Small intestine (tissue), 7 donors: ENCODE measurements around the gene RDH5. TPM values are rescaled to one million over a fixed set of nuclear protein-coding genes. Genes with fewer than 3 reads are reported as not detected.

Experiments used
- DNase-seq, 2 donors: peaks; one replicate each; pipeline versions ENCODE4 v3.0.0 to v3.0.0-alpha.2; 2013
- FAIRE-seq: peaks from 2 replicates; lab custom pipeline; 2012; peaks lifted over from hg19 to GRCh38; lab: Jason Lieb, UNC
- H3K27ac ChIP-seq, 3 donors: one replicate each; pipeline ENCODE4 v1.5.1; 2013; ENCODE audit warnings: low read length in 2 of 3, mild to moderate bottlenecking in 2 of 3, control low read depth in 1 of 3, inconsistent platforms in 1 of 3, low read depth in 1 of 3, moderate library complexity in 1 of 3
- H3K27me3 ChIP-seq, 3 donors: one replicate each; pipeline ENCODE4 v1.6.1; 2013; ENCODE audit warnings: low read length in 3 of 3, inconsistent platforms in 1 of 3; ENCODE audit not compliant: control insufficient read depth in 3 of 3, insufficient read depth in 3 of 3
- H3K36me3 ChIP-seq, 3 donors: one replicate each; pipeline ENCODE4 v1.6.1; 2013; ENCODE audit warnings: low read length in 3 of 3, inconsistent platforms in 1 of 3, low read depth in 1 of 3, mild to moderate bottlenecking in 1 of 3, moderate library complexity in 1 of 3; ENCODE audit not compliant: control insufficient read depth in 3 of 3, insufficient read depth in 2 of 3
- H3K4me1 ChIP-seq, 3 donors: one replicate each; pipeline ENCODE4 v1.6.1; 2013; ENCODE audit warnings: low read length in 2 of 3, inconsistent platforms in 1 of 3, low read depth in 1 of 3, mild to moderate bottlenecking in 1 of 3, moderate library complexity in 1 of 3; ENCODE audit not compliant: control insufficient read depth in 3 of 3, insufficient read depth in 2 of 3
- H3K4me3 ChIP-seq, 3 donors: one replicate each; pipeline ENCODE4 v1.5.1; 2013; ENCODE audit warnings: low read length in 3 of 3, control low read depth in 1 of 3, inconsistent platforms in 1 of 3, low read depth in 1 of 3, mild to moderate bottlenecking in 1 of 3, moderate library complexity in 1 of 3
- H3K9me3 ChIP-seq, 2 donors: one replicate each; pipeline ENCODE4 v1.6.1; 2013; ENCODE audit warnings: low read depth in 1 of 2, low read length in 1 of 2; ENCODE audit not compliant: control insufficient read depth in 2 of 2, insufficient read depth in 1 of 2
- WGBS, 3 donors: extraction: QIAGEN DNeasy Blood & Tissue Kit; methylation state at CpG; one replicate each; pipeline ENCODE4 v1.1.7; 2013; 5-methylcytosine and 5-hydroxymethylcytosine counted together
- polyA plus RNA-seq, 4 donors: library from polyadenylated mRNA; stranded (reverse) in 3 of 4; unstranded in 1 of 4; fragments of 200-250 nt in 3 of 4; fragments of 120-200 nt in 1 of 4; gene quantifications; one replicate each; pipeline versions ENCODE4 v1.2.1 to v1.2.3, GENCODE V29; 2013
- donor health status: healthy with polysubstance abuse.
- donor health status: control.
- donor health status: control.
- donor health status: Bipolar disorder and iron deficiency.
- donor health status: healthy.

RDH5 gene
- polyA plus RNA-seq, 4 donors: 19.2 to 79.8 (median 56.5) TPM

DNA sequence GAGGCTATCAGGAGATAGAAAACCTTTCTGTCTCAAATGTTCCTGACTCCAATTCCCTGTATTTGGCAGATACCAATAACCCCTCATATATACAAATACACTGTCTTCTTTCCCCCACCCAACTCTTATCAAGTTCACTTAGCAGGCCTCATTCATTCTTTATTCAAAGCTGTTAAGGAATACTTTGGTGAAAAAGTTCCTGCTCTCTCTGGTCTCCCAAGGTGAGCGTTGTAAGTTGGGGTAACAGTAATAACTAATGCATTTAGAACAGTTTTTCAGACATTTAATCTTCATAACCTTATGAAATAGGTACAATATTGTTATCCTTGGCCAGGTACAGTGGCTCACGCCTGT lies 18.8 kb downstream of the RDH5 start:
- Histone ChIP-seq H3K9me3 (no peaks in the 10 kb centered on the region), H3K36me3 (no peaks in the 10 kb centered on the region), H3K27me3 (peaks cover 0 to 2% (median 0%) of the 10 kb centered on the region in 3 donors), H3K4me1 (peaks cover 0 to 35% (median 5%) of the 10 kb centered on the region in 3 donors), H3K27ac (no peak overlapping the region), H3K4me3 (no peak overlapping the region)
- no peak for DNase-seq
- FAIRE-seq: no peak
- WGBS, 3 donors: 59 to 73% (median 60%) methylated on average over 2 of the region's 2 CpGs

GRCh38 chr12:55741931-55742680 lies 21.9 kb downstream of the RDH5 start:
- Histone ChIP-seq H3K4me1 (peaks cover 0 to 44% (median 15%) of the 10 kb centered on the region in 3 donors), H3K27ac (peak overlapping the region in 2 of 3 donors; percentile 59 to 74), H3K36me3 (no peaks in the 10 kb centered on the region), H3K27me3 (peaks cover 0 to 8% (median 0%) of the 10 kb centered on the region in 3 donors), H3K9me3 (no peaks in the 10 kb centered on the region), H3K4me3 (peak overlapping the region in 1 of 3 donors; percentile 47)
- no peak for FAIRE-seq
- WGBS, 3 donors: 6 to 36% (median 23%) methylated on average over 3 of the region's 3 CpGs
- DNase-seq: no peak

DNA sequence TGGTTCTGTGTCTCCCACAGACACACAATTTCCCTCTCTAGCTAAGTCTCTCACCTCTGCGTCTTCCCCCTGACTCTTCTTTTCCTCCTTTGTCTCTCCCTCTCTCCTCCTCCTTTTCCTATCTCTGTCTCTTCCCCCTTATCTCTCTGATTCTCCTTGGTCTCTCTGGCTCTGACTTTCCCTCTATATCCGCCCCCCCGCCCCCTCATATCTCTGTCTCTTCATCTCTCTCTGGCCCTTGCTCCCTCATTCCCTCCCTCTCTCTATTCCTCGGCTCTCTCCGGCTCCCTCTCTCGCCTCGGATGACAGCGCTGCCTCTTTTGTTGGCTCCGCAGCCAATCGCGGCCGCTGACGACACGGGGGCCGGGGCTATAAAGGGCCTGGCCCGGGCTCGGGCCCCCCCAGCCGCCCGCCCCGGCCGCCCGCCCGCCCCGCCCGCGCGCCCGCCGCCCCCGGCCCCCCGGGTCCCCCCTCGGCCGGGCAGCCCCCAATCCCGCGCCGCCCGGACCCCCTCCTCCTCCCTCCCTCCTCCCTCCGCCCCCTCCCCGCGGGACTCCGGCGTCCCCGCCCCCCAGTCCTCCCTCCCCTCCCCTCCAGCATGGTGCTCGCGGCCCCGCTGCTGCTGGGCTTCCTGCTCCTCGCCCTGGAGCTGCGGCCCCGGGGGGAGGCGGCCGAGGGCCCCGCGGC lies 22.7 kb downstream of the RDH5 start, which contains the start of gene GDF11:
TSS of gene GDF11 (plus strand) at position 404 of the 687 bp plus-strand sequence. CDS start at position 599, 195 bp downstream.
- peaks cover 0 to 8% (median 0%) of the 10 kb centered on the region in 3 donors for H3K27me3 ChIP-seq
- FAIRE-seq (no peak), DNase-seq (peak; percentile 52 to 76)
- H3K4me3 ChIP-seq: peak within 1 kb of the TSS; percentile 52 to 73 (median 59)
- H3K27ac ChIP-seq: peak within 1 kb of the TSS in 2 of 3 donors; percentile 59 to 74
- H3K36me3 ChIP-seq: no peaks in the 10 kb centered on the region
- H3K9me3 ChIP-seq: no peaks in the 10 kb centered on the region
- H3K4me1 ChIP-seq: peaks cover 0 to 36% (median 13%) of the 10 kb centered on the region in 3 donors
- WGBS, 3 donors: 0 to 1% (median 0%) methylated on average over 16 to 39 of the region's 53 CpGs

- 1% methylated on average over 57 to 73 of the region's 73 CpGs for WGBS, 3 donors
- DNase-seq: peak; percentile 66 to 76
- H3K4me3 ChIP-seq: peak overlapping the region; percentile 52 to 73 (median 59)
These were observed 23.5 kb downstream of the RDH5 start for GRCh38 chr12:55743406-55744339.

GRCh38 chr12:55744340-55745030 lies 24.3 kb downstream of the RDH5 start:
- FAIRE-seq: no peak

More at GRCh38 chr12:55743406-55744339, 23.5 kb downstream of the RDH5 start:
- Histone ChIP-seq H3K27me3 (peaks cover 0 to 8% (median 0%) of the 10 kb centered on the region in 3 donors), H3K4me1 (peaks cover 0 to 32% (median 10%) of the 10 kb centered on the region in 3 donors), H3K9me3 (no peaks in the 10 kb centered on the region), H3K27ac (peak overlapping the region in 2 of 3 donors; percentile 38 to 52), H3K36me3 (peaks cover 0 to 3% (median 1%) of the 10 kb centered on the region in 3 donors)
- no peak for FAIRE-seq

DNA sequence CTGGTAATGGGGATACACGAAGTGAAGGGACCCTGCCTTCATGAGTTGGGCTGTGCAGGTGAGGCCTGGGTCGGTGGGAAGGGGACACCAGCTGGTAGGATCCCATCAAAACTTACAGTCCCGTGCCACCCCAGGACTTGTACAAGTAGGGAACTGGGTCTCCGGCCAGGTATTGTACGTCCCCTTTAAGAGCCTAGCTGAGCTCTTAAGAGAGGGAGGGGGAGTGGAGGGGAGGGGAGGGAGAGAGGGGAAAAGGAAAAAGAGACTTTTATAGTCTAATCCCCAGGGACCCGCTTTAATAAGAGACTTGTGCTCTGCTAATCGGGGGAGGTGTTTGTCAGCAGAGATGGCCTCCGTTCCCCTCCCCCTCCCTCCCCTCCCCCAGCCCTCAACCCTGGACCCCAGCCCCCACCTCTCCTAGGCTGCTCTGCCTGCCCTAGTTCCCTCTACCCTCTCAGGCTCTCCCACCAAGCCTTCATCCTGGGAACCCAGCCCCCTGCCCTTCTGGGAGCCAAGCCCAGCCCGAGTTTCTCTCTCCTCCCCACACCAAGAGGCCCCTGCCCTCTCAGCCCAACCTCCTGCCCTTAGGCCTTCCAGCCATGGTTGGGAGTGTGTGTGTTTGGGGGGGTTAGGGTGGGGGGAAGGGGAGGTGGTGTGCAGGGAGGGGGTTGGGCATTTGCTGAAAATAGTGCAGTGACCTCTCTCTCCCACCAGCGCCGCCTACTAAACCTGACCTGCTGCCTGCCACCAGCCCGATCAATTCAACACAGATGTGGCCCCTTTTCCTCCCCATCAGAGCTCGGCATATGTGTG lies 25.4 kb downstream of the RDH5 start:
- no peak overlapping the region for H3K27ac ChIP-seq
- peaks cover 0 to 8% (median 0%) of the 10 kb centered on the region in 3 donors for H3K27me3 ChIP-seq
- peak overlapping the region in 1 of 3 donors; percentile 17 for H3K4me3 ChIP-seq
- H3K4me1 ChIP-seq: peaks cover 0 to 32% (median 10%) of the 10 kb centered on the region in 3 donors
- peaks cover 0 to 15% (median 4%) of the 10 kb centered on the region in 3 donors for H3K36me3 ChIP-seq
- H3K9me3 ChIP-seq: no peaks in the 10 kb centered on the region
- DNase-seq (peak in 1 of 2 donors; percentile 31), FAIRE-seq (no peak)
- 20 to 38% (median 37%) methylated on average over 13 of the region's 13 CpGs for WGBS, 3 donors

More at GRCh38 chr12:55744340-55745030, 24.3 kb downstream of the RDH5 start:
- DNase-seq: peak in 1 of 2 donors; percentile 37
- no peaks in the 10 kb centered on the region for H3K9me3 ChIP-seq
- WGBS, 3 donors: 17 to 21% (median 20%) methylated on average over 11 of the region's 11 CpGs
- H3K4me3 ChIP-seq: peak overlapping the region in 2 of 3 donors; percentile 52 to 59
- H3K27me3 ChIP-seq: peaks cover 0 to 8% (median 0%) of the 10 kb centered on the region in 3 donors
- peak overlapping the region in 2 of 3 donors; percentile 5 to 12 for H3K27ac ChIP-seq
- peaks cover 0 to 11% (median 2%) of the 10 kb centered on the region in 3 donors for H3K36me3 ChIP-seq
- peaks cover 0 to 32% (median 10%) of the 10 kb centered on the region in 3 donors for H3K4me1 ChIP-seq
